EH (cell line): ENCODE data around the gene MBOAT2.
"Not testable (repeated sequence)": the region's sequence is repeated elsewhere in the genome, so short reads cannot be mapped to it uniquely, and the experiment has no call there.

Experiments used
- DNase-seq: peaks from one replicate; pipeline ENCODE4 v3.0.0-alpha.2; 2015; ENCODE audit warnings: low read depth

The MBOAT2 gene

DNA sequence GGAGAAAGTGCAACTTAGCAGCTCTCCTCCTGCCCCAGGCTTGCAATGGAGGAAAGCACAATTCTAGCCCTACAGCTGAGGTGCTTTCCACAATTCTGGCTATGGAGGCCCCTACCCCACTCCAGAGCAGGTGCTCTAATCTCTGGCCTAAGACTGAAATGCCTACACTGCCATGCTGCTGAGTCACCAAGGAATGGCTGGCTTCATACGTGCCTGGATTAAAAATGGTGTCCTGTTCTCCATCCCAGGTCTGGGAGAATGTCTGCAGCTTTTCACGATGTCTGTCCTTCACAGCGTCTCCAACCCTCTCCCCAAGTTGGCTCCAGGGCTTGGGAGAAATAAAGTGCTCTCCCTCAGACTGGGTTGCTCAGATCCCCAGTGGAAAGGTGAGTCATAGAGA is 48.5 kb downstream of the MBOAT2 start:
- no peak for DNase-seq

DNA sequence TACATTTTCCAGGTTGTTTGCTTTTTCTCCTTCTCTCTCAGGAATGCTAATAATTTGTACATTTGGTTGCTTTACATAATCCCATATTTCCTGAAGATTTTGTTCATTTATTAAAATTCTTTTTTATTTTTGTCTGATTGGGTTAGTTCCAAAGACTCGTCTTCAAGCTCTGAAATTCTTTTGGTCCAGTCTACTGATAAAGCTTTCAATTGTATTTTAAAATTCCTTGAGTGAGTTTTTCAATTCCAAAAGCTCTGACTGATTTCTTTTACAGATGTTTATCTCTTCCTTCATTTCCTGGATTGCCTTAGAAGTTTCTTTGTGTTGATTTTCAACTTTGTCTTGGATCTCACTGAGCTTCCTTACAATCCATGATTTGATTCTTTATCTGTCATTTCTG is 50.0 kb downstream of the MBOAT2 start:
- no peak for DNase-seq

DNA sequence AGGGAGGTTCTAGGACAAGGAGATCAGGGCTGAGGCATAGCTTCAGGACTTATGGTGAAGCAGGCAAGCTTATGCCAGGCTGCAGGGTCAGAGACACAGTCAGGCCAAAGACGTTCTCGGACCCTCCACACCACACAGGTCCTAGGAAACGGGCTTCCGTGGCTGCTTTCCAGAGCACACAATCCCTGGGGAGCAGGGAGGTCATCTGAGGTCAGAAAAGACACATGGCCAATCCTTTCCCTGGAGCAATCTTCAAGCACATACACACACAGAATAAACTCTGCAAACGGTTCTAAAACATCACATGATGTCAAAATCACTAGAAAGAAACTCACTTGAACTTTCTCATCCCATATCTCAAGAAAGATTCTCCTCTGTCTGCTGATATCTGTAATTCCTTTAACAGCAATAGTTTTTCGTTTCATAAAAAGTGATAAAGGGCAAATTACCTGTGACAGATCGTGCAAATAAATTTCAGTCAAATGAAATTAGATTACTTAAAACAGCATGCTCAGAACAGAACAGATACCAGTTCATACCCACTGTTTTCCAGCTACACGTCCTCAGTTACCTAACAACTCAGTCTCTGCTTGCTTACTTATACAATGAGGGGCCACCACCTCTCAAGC is 63.9 kb downstream of the MBOAT2 start:
- no peak for DNase-seq

GRCh38 chr2:8938384-8938783 is 65.1 kb downstream of the MBOAT2 start:
- no peak for DNase-seq

- DNase-seq: no peak
These were observed 67.5 kb downstream of the MBOAT2 start for GRCh38 chr2:8935982-8936381.

GRCh38 chr2:8934338-8934737 is 69.1 kb downstream of the MBOAT2 start:
- DNase-seq: no peak

GRCh38 chr2:8932702-8933101 is 70.8 kb downstream of the MBOAT2 start:
- DNase-seq: no peak

- DNase-seq: not testable (repeated sequence)
These were observed 73.3 kb downstream of the MBOAT2 start for GRCh38 chr2:8930185-8930584.

GRCh38 chr2:8929128-8929527 is 74.4 kb downstream of the MBOAT2 start:
- DNase-seq: no peak

- DNase-seq: no peak
These were observed 75.7 kb downstream of the MBOAT2 start for GRCh38 chr2:8927510-8928455.

- no peak for DNase-seq
These were observed 77.1 kb downstream of the MBOAT2 start for GRCh38 chr2:8926356-8926755.

- DNase-seq: no peak
These were observed 78.1 kb downstream of the MBOAT2 start for GRCh38 chr2:8925411-8925810.

- DNase-seq: no peak
These were observed 80.3 kb downstream of the MBOAT2 start for GRCh38 chr2:8923183-8923582.

DNA sequence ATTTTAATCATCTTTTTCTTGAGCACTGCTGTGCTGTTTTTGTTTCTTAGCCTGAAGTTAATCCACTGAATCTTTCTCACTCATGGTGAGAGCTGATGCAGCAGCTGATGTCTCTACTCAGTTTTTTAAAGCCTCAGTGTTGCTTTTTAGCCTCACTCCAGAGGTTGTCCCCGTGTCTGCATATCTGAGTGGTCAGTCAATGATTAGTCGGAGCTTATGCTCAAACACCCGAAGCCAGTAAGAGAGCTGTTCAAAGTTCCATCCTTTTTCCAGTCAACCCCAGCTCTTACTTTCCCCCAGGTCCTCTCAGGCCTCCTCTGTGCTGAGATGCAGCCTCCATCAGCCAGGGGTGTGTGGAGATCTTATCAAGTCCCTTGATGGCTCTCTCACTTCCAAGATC is 81.1 kb downstream of the MBOAT2 start:
- peak; percentile 5 for DNase-seq

- DNase-seq: no peak
These were observed 85.1 kb downstream of the MBOAT2 start for GRCh38 chr2:8918412-8918811.

DNA sequence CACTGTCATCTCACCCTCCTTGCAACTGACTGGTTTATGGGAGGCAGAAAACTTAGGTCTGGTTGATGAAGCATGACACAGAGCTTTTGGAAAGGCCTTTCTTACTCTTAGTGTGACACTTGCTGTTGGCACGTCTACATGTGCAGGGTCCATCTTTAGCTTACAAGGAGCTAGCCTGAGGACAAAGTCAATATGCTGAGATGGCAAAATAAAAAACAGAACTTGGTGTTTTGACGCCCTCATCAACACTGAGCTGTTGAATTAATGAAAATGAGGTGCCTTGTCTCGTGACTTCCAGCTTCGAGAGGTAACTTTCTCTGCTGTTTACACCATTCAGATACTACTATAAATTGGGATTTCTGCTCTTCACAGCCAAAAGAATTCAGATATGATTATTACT is 87.5 kb downstream of the MBOAT2 start:
- no peak for DNase-seq

DNA sequence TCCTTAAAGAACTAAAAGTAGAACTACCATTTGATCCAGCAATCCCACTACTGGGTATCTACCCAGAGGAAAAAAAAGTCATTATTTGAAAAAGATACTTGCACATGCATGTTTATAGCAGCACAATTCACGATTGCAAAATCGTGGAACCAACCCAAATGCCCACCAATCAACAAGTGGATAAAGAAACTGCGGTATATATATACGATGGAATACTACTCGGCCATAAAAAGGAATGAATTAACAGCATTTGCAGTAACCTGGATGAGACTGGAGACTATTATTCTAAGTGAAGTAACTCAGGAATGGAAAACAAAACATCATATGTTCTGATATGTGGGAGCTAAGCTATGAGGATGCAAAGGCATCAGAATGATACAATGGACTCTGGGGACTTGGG is 89.7 kb downstream of the MBOAT2 start:
- DNase-seq: not testable (repeated sequence)

DNA sequence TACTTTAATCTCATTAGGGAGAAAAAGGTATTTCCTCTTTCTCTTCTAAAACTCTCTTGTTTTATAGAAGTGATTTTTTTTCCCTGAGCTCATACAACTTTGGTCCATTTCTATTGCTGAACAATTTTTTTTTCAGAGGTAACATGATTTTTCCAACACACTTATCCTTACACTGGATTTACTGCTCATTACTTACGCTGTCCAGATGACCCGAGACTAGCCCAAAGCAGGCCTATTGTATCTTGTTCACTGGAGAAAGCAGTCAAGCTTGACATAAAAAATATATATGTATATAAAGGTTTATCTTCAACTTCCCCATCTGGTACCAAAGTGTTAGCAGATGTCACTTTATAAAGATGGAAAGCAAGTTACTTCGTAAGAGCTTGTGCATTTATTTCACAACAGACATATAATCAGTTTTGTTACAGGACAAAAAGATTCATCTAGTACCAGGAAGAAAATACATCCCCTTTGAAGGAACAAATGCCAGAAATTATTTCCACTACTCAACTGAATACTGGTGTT is 95.7 kb downstream of the MBOAT2 start:
- no peak for DNase-seq

GRCh38 chr2:8903924-8904323 is 99.6 kb downstream of the MBOAT2 start:
- not testable (repeated sequence) for DNase-seq

DNA sequence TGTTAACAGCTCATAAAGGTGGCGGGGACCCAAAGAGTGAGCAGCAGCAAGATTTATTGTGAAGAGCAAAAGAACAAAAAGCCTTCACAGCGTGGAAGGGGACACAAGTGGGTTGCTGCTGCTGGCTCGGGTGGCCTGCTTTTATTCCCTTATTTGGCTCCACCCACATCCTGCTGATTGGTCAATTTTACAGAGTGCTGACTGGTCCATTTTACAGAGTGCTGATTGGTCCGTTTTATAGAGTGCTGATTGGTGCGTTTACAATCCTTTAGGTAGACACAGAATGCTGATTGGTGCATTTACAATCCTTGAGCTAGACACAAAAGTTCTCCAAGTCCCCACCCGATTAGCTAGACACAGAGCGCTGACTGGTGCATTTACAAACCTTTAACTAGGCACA is 100.7 kb downstream of the MBOAT2 start:
- DNase-seq: not testable (repeated sequence)

DNA sequence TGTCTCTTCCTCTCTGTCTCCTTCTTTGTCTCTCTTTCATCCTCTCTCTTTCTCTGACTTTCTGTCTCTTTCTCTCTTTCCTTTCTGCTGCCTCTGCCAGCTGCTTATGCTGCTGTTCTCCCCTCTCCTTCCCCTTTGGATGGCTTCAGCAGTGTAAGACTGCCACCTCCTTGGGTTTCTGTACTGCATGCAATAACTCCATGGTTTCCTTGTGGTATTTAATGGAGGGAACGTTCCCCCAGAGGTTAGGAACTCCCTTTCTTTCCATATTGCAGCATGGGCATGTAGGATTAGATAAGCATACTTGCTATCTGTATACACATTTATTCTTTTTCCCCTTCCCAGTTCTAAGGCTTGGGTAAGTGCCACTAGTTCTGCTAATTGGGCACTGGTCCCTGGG is 106.3 kb downstream of the MBOAT2 start:
- DNase-seq: not testable (repeated sequence)

DNA sequence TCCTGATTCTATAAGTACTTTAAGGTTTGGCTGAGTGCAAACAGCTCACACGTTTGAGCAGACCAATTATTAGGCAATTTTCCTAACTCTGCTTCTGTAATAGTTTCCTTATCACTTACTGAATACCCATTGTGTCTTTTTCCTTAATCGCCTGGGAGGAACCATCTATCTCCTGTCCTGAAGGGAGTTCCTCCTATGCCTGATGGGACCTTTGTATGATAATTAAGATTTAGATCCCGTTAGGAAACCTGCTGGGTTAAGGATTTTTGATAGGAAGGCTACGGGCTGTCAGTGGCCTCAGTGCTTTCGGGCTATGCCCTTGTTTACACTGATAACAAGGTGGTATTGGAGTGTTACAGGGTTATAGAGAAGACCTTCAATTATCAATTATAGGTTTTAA is 106.8 kb downstream of the MBOAT2 start:
- not testable (repeated sequence) for DNase-seq
